Measurements from ENCODE around the gene WAPL. TPM values are rescaled to one million over a fixed set of nuclear protein-coding genes. Genes with fewer than 3 reads are reported as not detected.
A peak's percentile ranks its signal among the peaks of the same experiment; 100 is the strongest.

WAPL gene
- total RNA-seq, 1 experiment from 2014 or later, result 45.2 TPM

- peaks cover 6% of the 10 kb centered on the region for H3K36me3 Mint-ChIP-seq (ENCODE audit: insufficient read depth, unreplicated experiment)
- ChIA-PET CTCF (interaction anchor here (0.7 to 1.1 kb wide), 2 partner anchors 8 kb away, joined by 3 to 7 read pairs; no protein-coding TSS in a partner anchor), POLR2A (no interaction called here)
- peaks cover 42% of the 10 kb centered on the region for H3K27me3 Mint-ChIP-seq (ENCODE audit: insufficient read depth, unreplicated experiment)
- no peaks in the 10 kb centered on the region for H3K9me3 Mint-ChIP-seq (ENCODE audit: unreplicated experiment)
- TF ChIP-seq CTCF (IDR thresholded peaks at IDR 0.05; ENCODE audit: unreplicated experiment), result no peak
- no peak overlapping the region for H3K4me3 Mint-ChIP-seq (ENCODE audit: unreplicated experiment)
- H3K4me1 Mint-ChIP-seq (ENCODE audit: insufficient read depth, unreplicated experiment), result no peaks in the 10 kb centered on the region
- intact Hi-C loops (cut with micrococcal nuclease), result no loop called here
- peak; percentile 27 for DNase-seq (ENCODE audit: unreplicated experiment)
- BruUV-seq (replicated peaks), result no TSS peak
- H3K27ac Mint-ChIP-seq (ENCODE audit: low read depth, unreplicated experiment), result no peak overlapping the region
Measured at GRCh38 chr10:86385806-86386205, 135.8 kb downstream of the WAPL start.

Other genes starting within 250 kb of the WAPL start
- not detected in 2 replicates for gene GRID1, start 155.0 kb downstream of the WAPL start, total RNA-seq (2022)
- not detected in 2 replicates for gene OPN4, start 132.8 kb upstream of the WAPL start, total RNA-seq (2022)
- gene LDB3, start 146.7 kb upstream of the WAPL start, total RNA-seq (2022), result 0.23 and 0.29 TPM in 2 replicates
- 27.3 and 34.3 TPM in 2 replicates for gene BMPR1A, start 234.8 kb upstream of the WAPL start, total RNA-seq (2022)